ENCODE measurements around the gene AGAP1.

GRCh38 chr2:235621736-235622135 lies 127.9 kb downstream of the AGAP1 start:
- TF ChIP-seq POLR2A (IDR thresholded peaks at IDR 0.05) = no peak
- TF ChIP-seq, protein P1, sequence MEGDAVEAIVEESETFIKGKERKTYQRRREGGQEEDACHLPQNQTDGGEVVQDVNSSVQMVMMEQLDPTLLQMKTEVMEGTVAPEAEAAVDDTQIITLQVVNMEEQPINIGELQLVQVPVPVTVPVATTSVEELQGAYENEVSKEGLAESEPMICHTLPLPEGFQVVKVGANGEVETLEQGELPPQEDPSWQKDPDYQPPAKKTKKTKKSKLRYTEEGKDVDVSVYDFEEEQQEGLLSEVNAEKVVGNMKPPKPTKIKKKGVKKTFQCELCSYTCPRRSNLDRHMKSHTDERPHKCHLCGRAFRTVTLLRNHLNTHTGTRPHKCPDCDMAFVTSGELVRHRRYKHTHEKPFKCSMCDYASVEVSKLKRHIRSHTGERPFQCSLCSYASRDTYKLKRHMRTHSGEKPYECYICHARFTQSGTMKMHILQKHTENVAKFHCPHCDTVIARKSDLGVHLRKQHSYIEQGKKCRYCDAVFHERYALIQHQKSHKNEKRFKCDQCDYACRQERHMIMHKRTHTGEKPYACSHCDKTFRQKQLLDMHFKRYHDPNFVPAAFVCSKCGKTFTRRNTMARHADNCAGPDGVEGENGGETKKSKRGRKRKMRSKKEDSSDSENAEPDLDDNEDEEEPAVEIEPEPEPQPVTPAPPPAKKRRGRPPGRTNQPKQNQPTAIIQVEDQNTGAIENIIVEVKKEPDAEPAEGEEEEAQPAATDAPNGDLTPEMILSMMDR (IDR thresholded peaks at IDR 0.05) = no peak
- no peak for TF ChIP-seq EP300 (IDR thresholded peaks at IDR 0.05)
